Lung (tissue), 12 donors: ENCODE data around the gene CYP1A1. TPM values are rescaled to one million over a fixed set of nuclear protein-coding genes. Genes with fewer than 3 reads are reported as not detected.
A peak's percentile ranks its signal among the peaks of the same experiment; 100 is the strongest.

Experiments used
- ATAC-seq: fragments of 200-7000 bp; cut with Tn5 transposase; one replicate; pipeline ENCODE4 v1.9.1; 2020; ENCODE audit warnings: moderate number of reproducible peaks; ENCODE audit not compliant: insufficient read depth, low FRiP score
- DNase-seq, 3 donors: peaks; one replicate each; pipeline ENCODE4 v3.0.0-alpha.2; 2013 to 2017
- H3K27ac ChIP-seq, 2 donors: one replicate each; pipeline ENCODE4 v1.5.1; 2013; ENCODE audit warnings: mild to moderate bottlenecking in 2 of 2, moderate library complexity in 2 of 2, control low read depth in 1 of 2, inconsistent platforms in 1 of 2, low read depth in 1 of 2, low read length in 1 of 2
- H3K27me3 ChIP-seq, 3 donors: one replicate each; pipeline ENCODE4 v1.5.1; 2013; ENCODE audit warnings: low read length in 2 of 3; ENCODE audit not compliant: control insufficient read depth in 3 of 3, insufficient read depth in 3 of 3
- H3K36me3 ChIP-seq, 4 donors: one replicate each; pipeline ENCODE4 v1.5.1; 2013; ENCODE audit warnings: low read length in 4 of 4, mild to moderate bottlenecking in 1 of 4, moderate library complexity in 1 of 4; ENCODE audit not compliant: control insufficient read depth in 4 of 4, insufficient read depth in 4 of 4
- H3K4me1 ChIP-seq, 5 donors: one replicate each; pipeline ENCODE4 v1.5.1; 2013; ENCODE audit warnings: low read length in 5 of 5, mild to moderate bottlenecking in 2 of 5, moderate library complexity in 1 of 5; ENCODE audit not compliant: control insufficient read depth in 5 of 5, insufficient read depth in 5 of 5
- H3K4me3 ChIP-seq: one replicate; pipeline ENCODE4 v1.5.1; 2013; ENCODE audit warnings: mild to moderate bottlenecking, control low read depth, moderate library complexity
- H3K9ac ChIP-seq, 2 donors: one replicate each; pipeline ENCODE4 v1.5.1; 2013; ENCODE audit warnings: low read length in 2 of 2, control low read depth in 1 of 2; ENCODE audit not compliant: insufficient read depth in 1 of 2
- H3K9me3 ChIP-seq, 4 donors: one replicate each; pipeline ENCODE4 v1.5.1; 2013; ENCODE audit warnings: low read length in 3 of 4, mild to moderate bottlenecking in 1 of 4, moderate library complexity in 1 of 4; ENCODE audit not compliant: control insufficient read depth in 4 of 4, insufficient read depth in 3 of 4
- WGBS, 2 donors: extraction: QIAGEN DNeasy Blood & Tissue Kit; methylation state at CpG; one replicate each; pipeline ENCODE4 v1.1.7; 2013; 5-methylcytosine and 5-hydroxymethylcytosine counted together
- polyA plus RNA-seq, 2 donors: library from polyadenylated mRNA; stranded (reverse); fragments of 200-250 nt; gene quantifications; one replicate each; pipeline ENCODE4 v1.2.1, GENCODE V29; 2013
- total RNA-seq, 2 donors: library from RNA; depleted of rRNA in 1 of 2; stranded (reverse); fragments of >200 nt in 1 of 2; gene quantifications; one replicate each; pipeline ENCODE4 v1.2.1, GENCODE V29; 2014 to 2021
- TF ChIP-seq, protein P1 (sequence below): IDR thresholded peaks from 2 replicates; pipeline ENCODE4 v1.5.1; 2012; ENCODE audit warnings: mild to moderate bottlenecking; ENCODE audit errors: control extremely low read depth, extremely low read depth
- donor health status: control.
- donor health status: control.
- donor health status: Bipolar disorder and iron deficiency.
- donor health status: healthy.
- donor health status: DM: yes; HTN: yes; CAD: no.

The CYP1A1 gene
- total and polyA plus RNA-seq, 4 donors = 0.31 to 15.0 (median 0.73) TPM

- 19 to 31% methylated on average over 6 of the region's 6 CpGs for WGBS, 2 donors
- H3K4me3 ChIP-seq = no peak overlapping the region
- TF ChIP-seq, protein P1, sequence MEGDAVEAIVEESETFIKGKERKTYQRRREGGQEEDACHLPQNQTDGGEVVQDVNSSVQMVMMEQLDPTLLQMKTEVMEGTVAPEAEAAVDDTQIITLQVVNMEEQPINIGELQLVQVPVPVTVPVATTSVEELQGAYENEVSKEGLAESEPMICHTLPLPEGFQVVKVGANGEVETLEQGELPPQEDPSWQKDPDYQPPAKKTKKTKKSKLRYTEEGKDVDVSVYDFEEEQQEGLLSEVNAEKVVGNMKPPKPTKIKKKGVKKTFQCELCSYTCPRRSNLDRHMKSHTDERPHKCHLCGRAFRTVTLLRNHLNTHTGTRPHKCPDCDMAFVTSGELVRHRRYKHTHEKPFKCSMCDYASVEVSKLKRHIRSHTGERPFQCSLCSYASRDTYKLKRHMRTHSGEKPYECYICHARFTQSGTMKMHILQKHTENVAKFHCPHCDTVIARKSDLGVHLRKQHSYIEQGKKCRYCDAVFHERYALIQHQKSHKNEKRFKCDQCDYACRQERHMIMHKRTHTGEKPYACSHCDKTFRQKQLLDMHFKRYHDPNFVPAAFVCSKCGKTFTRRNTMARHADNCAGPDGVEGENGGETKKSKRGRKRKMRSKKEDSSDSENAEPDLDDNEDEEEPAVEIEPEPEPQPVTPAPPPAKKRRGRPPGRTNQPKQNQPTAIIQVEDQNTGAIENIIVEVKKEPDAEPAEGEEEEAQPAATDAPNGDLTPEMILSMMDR = no peak
Observed at GRCh38 chr15:74762791-74763150, 37.4 kb upstream of the CYP1A1 start.

GRCh38 chr15:74758736-74759135 lies 33.4 kb upstream of the CYP1A1 start:
- ATAC-seq (no peak), DNase-seq (no peak)
- Histone ChIP-seq H3K9me3 (no peaks in the 10 kb centered on the region), H3K27ac (no peak overlapping the region), H3K9ac (no peak overlapping the region), H3K27me3 (no peaks in the 10 kb centered on the region), H3K4me3 (no peak overlapping the region), H3K36me3 (no peaks in the 10 kb centered on the region), H3K4me1 (peaks cover 0 to 8% (median 0%) of the 10 kb centered on the region in 5 donors)
- TF ChIP-seq, protein P1 = no peak
- WGBS, 2 donors = 96 to 98% methylated on average over 8 of the region's 8 CpGs

More at GRCh38 chr15:74762791-74763150, 37.4 kb upstream of the CYP1A1 start:
- Histone ChIP-seq H3K4me1 (peaks cover 0 to 11% (median 0%) of the 10 kb centered on the region in 5 donors), H3K9ac (no peak overlapping the region), H3K27ac (peak overlapping the region in 1 of 2 donors; percentile 82), H3K9me3 (no peaks in the 10 kb centered on the region), H3K27me3 (no peaks in the 10 kb centered on the region), H3K36me3 (no peaks in the 10 kb centered on the region)
- ATAC-seq = no peak
- peak in 2 of 3 donors; percentile 23 to 61 for DNase-seq

GRCh38 chr15:74754593-74755215 lies 29.4 kb upstream of the CYP1A1 start:
- H3K27ac ChIP-seq = no peak overlapping the region
- DNase-seq = no peak
- 89 to 92% methylated on average over 20 of the region's 20 CpGs for WGBS, 2 donors
- H3K4me1 ChIP-seq = peaks cover 0 to 7% (median 0%) of the 10 kb centered on the region in 5 donors
- H3K9ac ChIP-seq = no peak overlapping the region
- no peak overlapping the region for H3K4me3 ChIP-seq
- ATAC-seq = no peak
- TF ChIP-seq, protein P1 = no peak
- no peaks in the 10 kb centered on the region for H3K27me3 ChIP-seq
- H3K9me3 ChIP-seq = no peaks in the 10 kb centered on the region
- H3K36me3 ChIP-seq = no peaks in the 10 kb centered on the region

GRCh38 chr15:74752531-74752930 lies 27.2 kb upstream of the CYP1A1 start:
- TF ChIP-seq, protein P1 = no peak
- H3K9me3 ChIP-seq = no peaks in the 10 kb centered on the region
- no peak overlapping the region for H3K4me3 ChIP-seq
- no peaks in the 10 kb centered on the region for H3K36me3 ChIP-seq
- H3K4me1 ChIP-seq = peaks cover 0 to 7% (median 0%) of the 10 kb centered on the region in 5 donors
- 53 to 79% methylated on average over 5 of the region's 5 CpGs for WGBS, 2 donors
- H3K27ac ChIP-seq = peak overlapping the region in 1 of 2 donors; percentile 5
- ATAC-seq = no peak
- H3K27me3 ChIP-seq = no peaks in the 10 kb centered on the region
- DNase-seq = peak in 1 of 3 donors; percentile 34
- H3K9ac ChIP-seq = no peak overlapping the region
